SU-DHL-6 (cell line): ENCODE measurements around the gene ADCY3.
A peak's percentile ranks its signal among the peaks of the same experiment; 100 is the strongest.

ENCODE experiments used
- H2AFZ ChIP-seq: fragments of 200-600 bp; sonication (generic); 2 replicates; pipeline ENCODE4 v1.6.1; 2014; ENCODE audit warnings: low read depth, mild to moderate bottlenecking, moderate library complexity, mixed read lengths, antibody characterized with exemption, low read length; ENCODE audit not compliant: severe bottlenecking
- H3F3A ChIP-seq: fragments of 200-600 bp; shearing (Covaris generic); 2 replicates; pipeline ENCODE4 v1.6.0; 2016; ENCODE audit warnings: antibody characterized with exemption, mild to moderate bottlenecking; ENCODE audit not compliant: insufficient read depth
- H3K27ac ChIP-seq: fragments of 200-600 bp; sonication (generic); 2 replicates; pipeline ENCODE4 v1.5.1; 2016; ENCODE audit warnings: low read depth, mild to moderate bottlenecking, low read length, moderate library complexity, mixed read lengths
- H3K27me3 ChIP-seq: fragments of 200-600 bp; sonication (generic), shearing (Covaris generic); 2 replicates; pipeline ENCODE4 v1.6.0; 2014; ENCODE audit warnings: mild to moderate bottlenecking, low read length
- H3K36me3 ChIP-seq: fragments of 200-600 bp; sonication (generic); 2 replicates; pipeline ENCODE4 v1.6.1; 2014; ENCODE audit warnings: mild to moderate bottlenecking, low read length, mixed read lengths
- H3K4me2 ChIP-seq: fragments of 300-600, 200-600 bp; shearing (Covaris generic), sonication (generic); 2 replicates; pipeline ENCODE4 v1.6.0; 2014; ENCODE audit warnings: low read length, low read depth, mild to moderate bottlenecking; ENCODE audit not compliant: poor library complexity, severe bottlenecking
- H3K4me3 ChIP-seq: fragments of 200-600 bp; sonication (generic); 2 replicates; pipeline ENCODE4 v1.5.1; 2014; ENCODE audit warnings: antibody characterized with exemption, low read length, mild to moderate bottlenecking, mixed read lengths; ENCODE audit not compliant: insufficient read depth, poor library complexity, severe bottlenecking
- H3K79me2 ChIP-seq: fragments of 200-600 bp; sonication (generic); 2 replicates; pipeline ENCODE4 v1.6.1; 2014; ENCODE audit warnings: mild to moderate bottlenecking, low read length, moderate library complexity; ENCODE audit not compliant: insufficient read depth
- H3K9ac ChIP-seq: fragments of 200-600 bp; sonication (generic); 2 replicates; pipeline ENCODE4 v1.7.0; 2014; ENCODE audit warnings: mild to moderate bottlenecking, low read length
- H3K9me2 ChIP-seq: fragments of 200-600 bp; sonication (generic); replicated peaks from 2 replicates; pipeline ENCODE4 v1.6.1; 2014; ENCODE audit warnings: low read length; ENCODE audit not compliant: insufficient read depth
- H3K9me3 ChIP-seq: fragments of 200-600 bp; sonication (generic); 2 replicates; pipeline ENCODE4 v1.6.1; 2014; ENCODE audit warnings: low read length, mixed read lengths; ENCODE audit not compliant: insufficient read depth
- H4K20me1 ChIP-seq: fragments of 200-600 bp; sonication (generic); 2 replicates; pipeline ENCODE4 v1.6.1; 2014; ENCODE audit warnings: low read depth, mild to moderate bottlenecking, antibody characterized with exemption, low read length, moderate library complexity, mixed read lengths
- CTCF ChIP-seq: fragments of 200-600 bp; sonication (generic); IDR thresholded peaks from one replicate; pipeline ENCODE4 v1.5.1; 2017; ENCODE audit warnings: antibody characterized with exemption, mild to moderate bottlenecking, low read length, moderate library complexity; ENCODE audit not compliant: insufficient read depth, poor library complexity, severe bottlenecking
- EZH2phosphoT487 ChIP-seq: fragments of 200-600 bp; sonication (generic), shearing (Covaris generic); conservative IDR thresholded peaks from 2 replicates; pipeline ENCODE4 v1.6.1; 2018; ENCODE audit warnings: mild to moderate bottlenecking, antibody characterized with exemption, low read length, moderate library complexity, mixed read lengths

ADCY3 gene

DNA sequence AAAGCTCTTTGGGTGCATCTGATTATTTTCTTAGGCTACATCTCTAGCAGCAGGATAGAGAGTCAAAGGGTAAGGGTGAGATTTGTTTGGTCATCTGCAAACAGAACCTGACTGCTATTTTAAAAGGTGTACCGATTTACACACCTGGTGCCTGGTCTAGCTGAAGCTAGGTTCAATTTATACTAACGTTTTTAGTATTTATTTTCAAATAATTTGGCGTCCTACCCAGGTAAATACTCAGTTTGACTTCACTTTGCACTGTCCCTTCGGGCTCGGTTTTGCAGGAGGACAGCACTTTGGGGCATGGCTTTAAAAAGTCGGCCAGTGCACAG, 127.5 kb downstream of the ADCY3 start:
- H3K27ac ChIP-seq: peak overlapping the region; percentile 87
- TF ChIP-seq EZH2phosphoT487 (no peak), CTCF (no peak)
- peak overlapping the region; percentile 71 for H3K4me3 ChIP-seq
- H3K4me2 ChIP-seq: peak overlapping the region; percentile 85
- no peaks in the 10 kb centered on the region for H3K27me3 ChIP-seq
- H3K9me3 ChIP-seq: no peaks in the 10 kb centered on the region
- peak overlapping the region; percentile 91 for H3K9ac ChIP-seq
- no peaks in the 10 kb centered on the region for H4K20me1 ChIP-seq
- H3K79me2 ChIP-seq: peaks cover 43% of the 10 kb centered on the region
- H3K36me3 ChIP-seq: peaks cover 8% of the 10 kb centered on the region
- H3F3A ChIP-seq: 0 out of 2 replicates have a peak, but pooled peaks cover 2% of the 10 kb centered on the region
- H2AFZ ChIP-seq: peak overlapping the region; percentile 91
- H3K9me2 ChIP-seq: no peaks in the 10 kb centered on the region

DNA sequence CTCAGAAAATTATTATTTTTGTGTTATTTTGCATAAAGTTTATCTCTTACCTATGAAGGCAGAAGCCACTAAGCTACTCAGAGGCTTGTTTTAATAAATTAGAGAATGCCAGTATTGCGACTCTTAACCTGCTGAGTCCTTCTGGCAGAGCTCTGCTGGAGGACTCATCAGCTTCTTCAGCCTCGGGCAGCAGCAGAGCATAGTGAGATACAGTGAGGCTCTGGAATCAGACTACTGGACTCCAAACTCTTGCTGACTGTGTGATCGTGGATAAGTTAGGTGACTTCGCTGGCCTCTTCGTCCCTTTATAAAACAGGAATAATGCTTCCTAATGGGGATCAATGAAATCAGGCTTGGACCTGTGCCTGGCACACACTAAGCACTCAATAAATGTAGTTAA, 128.6 kb downstream of the ADCY3 start:
- Histone ChIP-seq H3K27ac (no peak overlapping the region), H2AFZ (no peak overlapping the region)
- no peak for TF ChIP-seq CTCF

DNA sequence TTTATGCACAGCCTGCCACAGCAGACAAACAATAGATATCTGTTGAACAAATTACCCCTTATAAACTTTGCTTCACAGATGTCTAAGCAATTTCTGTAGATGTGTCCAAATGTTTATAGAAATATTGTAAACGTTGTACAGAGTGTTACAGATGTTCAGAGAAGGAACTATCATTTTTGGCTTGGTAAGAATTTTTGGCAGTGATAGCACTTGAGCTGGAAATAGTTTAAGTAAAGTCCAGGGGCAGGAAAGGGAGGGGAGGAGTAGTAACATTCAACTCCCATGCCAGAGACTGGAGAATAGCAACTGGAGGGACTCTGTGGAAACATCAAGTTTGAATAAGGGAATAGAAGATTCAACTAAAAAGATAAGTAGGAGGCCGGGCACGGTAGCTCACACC, 131.2 kb downstream of the ADCY3 start:
- H3K36me3 ChIP-seq: no peaks in the 10 kb centered on the region
- peaks cover 6% of the 10 kb centered on the region; the same call in 1 of the 2 replicates for H3F3A ChIP-seq
- H3K4me3 ChIP-seq: no peak overlapping the region
- no peaks in the 10 kb centered on the region for H4K20me1 ChIP-seq
- no peak overlapping the region for H3K4me2 ChIP-seq
- H2AFZ ChIP-seq: no peak overlapping the region
- H3K79me2 ChIP-seq: peaks cover 6% of the 10 kb centered on the region
- H3K27ac ChIP-seq: no peak overlapping the region
- H3K9me3 ChIP-seq: no peaks in the 10 kb centered on the region
- H3K27me3 ChIP-seq: no peaks in the 10 kb centered on the region
- no peaks in the 10 kb centered on the region for H3K9me2 ChIP-seq
- H3K9ac ChIP-seq: no peak overlapping the region
- TF ChIP-seq EZH2phosphoT487 (no peak), CTCF (no peak)

More for the DNA sequence above, 128.6 kb downstream of the ADCY3 start:
- Histone ChIP-seq H3K4me2 (peak overlapping the region; percentile 85), H3F3A (0 out of 2 replicates have a peak, but pooled peaks cover 2% of the 10 kb centered on the region), H3K9ac (no peak overlapping the region), H3K4me3 (no peak overlapping the region), H3K9me2 (no peaks in the 10 kb centered on the region), H3K79me2 (peaks cover 32% of the 10 kb centered on the region), H3K36me3 (peaks cover 8% of the 10 kb centered on the region), H3K9me3 (no peaks in the 10 kb centered on the region), H4K20me1 (no peaks in the 10 kb centered on the region), H3K27me3 (no peaks in the 10 kb centered on the region)

GRCh38 chr2:24787532-24787931, 132.5 kb downstream of the ADCY3 start:
- Histone ChIP-seq H3K4me2 (no peak overlapping the region), H3K4me3 (no peak overlapping the region), H3K79me2 (no peaks in the 10 kb centered on the region), H3K9me2 (no peaks in the 10 kb centered on the region), H3K9me3 (no peaks in the 10 kb centered on the region), H3K27ac (no peak overlapping the region), H4K20me1 (no peaks in the 10 kb centered on the region), H3K9ac (no peak overlapping the region), H3K36me3 (no peaks in the 10 kb centered on the region), H3F3A (peaks cover 6% of the 10 kb centered on the region; the same call in 1 of the 2 replicates), H3K27me3 (no peaks in the 10 kb centered on the region), H2AFZ (no peak overlapping the region)
- TF ChIP-seq CTCF: no peak
- TF ChIP-seq EZH2phosphoT487: no peak
